Spleen (tissue), 7 donors: ENCODE measurements around the gene HEATR1.

Experiments used
- POLR2A ChIP-seq, 3 donors: fragments of 450-650 bp; IDR thresholded peaks; one replicate each; pipeline ENCODE4 v1.5.1; 2017; ENCODE audit warnings: antibody characterized with exemption in 3 of 3, mild to moderate bottlenecking in 1 of 3
- TF ChIP-seq, protein P1 (sequence below), 11 experiments: fragments of 200-600 bp in 7 of 11; fragments of 450-650 bp in 4 of 11; sonication (generic) in 4 of 11; IDR thresholded peaks in 8 of 11; conservative IDR thresholded peaks in 3 of 11; 1 replicate in 7 of 11; 2 replicates in 4 of 11; pipeline versions ENCODE4 v1.4.0 to v1.8.0; 2016 to 2021; ENCODE audit warnings: antibody characterized with exemption in 11 of 11, inconsistent platforms in 4 of 11, mild to moderate bottlenecking in 1 of 11
- donor health status: DM: no; HTN: no; CAD: no; lungs with moderate emphysema.
- donor health status: DM: no; HTN: no; CAD: no.
- donor health status: DM: no; HTN: no; CAD: no.

- TF ChIP-seq, protein P1, sequence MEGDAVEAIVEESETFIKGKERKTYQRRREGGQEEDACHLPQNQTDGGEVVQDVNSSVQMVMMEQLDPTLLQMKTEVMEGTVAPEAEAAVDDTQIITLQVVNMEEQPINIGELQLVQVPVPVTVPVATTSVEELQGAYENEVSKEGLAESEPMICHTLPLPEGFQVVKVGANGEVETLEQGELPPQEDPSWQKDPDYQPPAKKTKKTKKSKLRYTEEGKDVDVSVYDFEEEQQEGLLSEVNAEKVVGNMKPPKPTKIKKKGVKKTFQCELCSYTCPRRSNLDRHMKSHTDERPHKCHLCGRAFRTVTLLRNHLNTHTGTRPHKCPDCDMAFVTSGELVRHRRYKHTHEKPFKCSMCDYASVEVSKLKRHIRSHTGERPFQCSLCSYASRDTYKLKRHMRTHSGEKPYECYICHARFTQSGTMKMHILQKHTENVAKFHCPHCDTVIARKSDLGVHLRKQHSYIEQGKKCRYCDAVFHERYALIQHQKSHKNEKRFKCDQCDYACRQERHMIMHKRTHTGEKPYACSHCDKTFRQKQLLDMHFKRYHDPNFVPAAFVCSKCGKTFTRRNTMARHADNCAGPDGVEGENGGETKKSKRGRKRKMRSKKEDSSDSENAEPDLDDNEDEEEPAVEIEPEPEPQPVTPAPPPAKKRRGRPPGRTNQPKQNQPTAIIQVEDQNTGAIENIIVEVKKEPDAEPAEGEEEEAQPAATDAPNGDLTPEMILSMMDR (IDR thresholded peaks at IDR 0.05 in 8 of 11, conservative IDR thresholded peaks at IDR 0.05 in 3 of 11), result no peak
- no peak for TF ChIP-seq POLR2A (IDR thresholded peaks at IDR 0.05)
These were observed 62.6 kb downstream of the HEATR1 start for GRCh38 chr1:236541710-236542109.
